ENCODE data around the gene AIMP2. TPM values are rescaled to one million over a fixed set of nuclear protein-coding genes. Genes with fewer than 3 reads are reported as not detected.
"Not testable (repeated sequence)": the region's sequence is repeated elsewhere in the genome, so short reads cannot be mapped to it uniquely, and the experiment has no call there.

AIMP2 gene
- total RNA-seq, 1 donor from 2014 or later: 69.5 TPM

DNA sequence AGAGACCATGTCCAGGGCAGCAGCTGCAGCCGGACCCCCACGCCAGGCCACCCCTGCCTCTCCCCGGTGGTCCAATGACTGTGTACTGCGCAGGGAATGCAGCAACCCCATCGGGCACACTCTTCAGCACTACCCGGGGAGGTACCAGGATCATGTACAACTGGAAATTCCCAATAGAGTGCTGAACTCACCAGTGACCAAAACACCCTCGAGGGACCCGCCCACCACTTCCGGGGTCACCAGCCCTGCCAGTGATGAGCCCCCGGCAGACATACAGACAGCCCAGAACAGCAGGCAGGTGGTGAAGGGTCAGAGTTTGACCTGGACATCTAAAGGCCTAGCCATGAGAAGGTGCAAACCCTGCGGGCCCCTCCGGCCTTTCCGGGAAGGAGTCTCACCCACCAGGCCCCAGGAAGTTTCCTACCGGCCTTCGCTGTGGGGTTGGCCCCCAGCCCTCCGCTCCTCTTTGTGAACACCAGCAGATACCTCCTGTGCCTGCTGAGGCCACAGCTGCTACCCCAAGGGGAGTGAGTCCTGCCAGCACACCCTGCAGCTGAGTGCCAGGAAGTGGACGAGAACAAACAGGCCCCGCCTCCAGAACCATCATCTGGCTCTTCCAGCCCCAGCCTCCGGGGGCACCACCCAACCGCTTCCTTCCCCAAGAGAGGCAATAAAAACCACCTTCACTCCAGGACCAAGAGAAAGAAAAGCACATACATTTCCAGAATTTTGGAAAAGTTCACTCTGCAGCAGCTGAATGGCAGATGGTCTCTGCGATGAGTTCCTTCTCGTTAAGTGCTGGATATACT lies 17.1 kb downstream of the AIMP2 start:
- no peak for DNase-seq (ENCODE audit: extremely low read depth, low read depth, low spot score)

DNA sequence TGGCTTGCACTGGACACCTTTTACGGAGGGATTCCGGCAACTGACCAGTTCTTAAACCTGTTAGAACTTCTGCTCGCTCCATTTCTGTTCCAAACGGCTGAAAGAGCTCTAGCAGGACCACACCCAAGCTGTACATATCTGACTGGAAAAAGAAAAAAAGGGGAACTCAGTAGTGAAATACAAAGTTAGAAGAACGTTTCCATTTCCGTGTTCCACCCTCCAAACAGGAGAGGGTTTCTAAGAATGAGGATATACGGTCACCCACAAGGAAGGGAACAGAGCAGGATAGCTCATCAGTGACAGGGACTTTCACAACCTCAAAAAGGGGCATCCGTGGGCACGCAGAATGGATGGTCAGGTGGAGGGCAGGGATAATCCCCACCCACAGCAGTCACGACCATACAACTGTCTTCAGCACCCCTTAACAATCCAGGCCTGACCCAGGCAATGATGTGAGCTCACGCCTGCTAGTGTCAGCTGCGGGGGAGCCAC lies 17.8 kb downstream of the AIMP2 start:
- DNase-seq (ENCODE audit: extremely low read depth, low read depth, low spot score): no peak

DNA sequence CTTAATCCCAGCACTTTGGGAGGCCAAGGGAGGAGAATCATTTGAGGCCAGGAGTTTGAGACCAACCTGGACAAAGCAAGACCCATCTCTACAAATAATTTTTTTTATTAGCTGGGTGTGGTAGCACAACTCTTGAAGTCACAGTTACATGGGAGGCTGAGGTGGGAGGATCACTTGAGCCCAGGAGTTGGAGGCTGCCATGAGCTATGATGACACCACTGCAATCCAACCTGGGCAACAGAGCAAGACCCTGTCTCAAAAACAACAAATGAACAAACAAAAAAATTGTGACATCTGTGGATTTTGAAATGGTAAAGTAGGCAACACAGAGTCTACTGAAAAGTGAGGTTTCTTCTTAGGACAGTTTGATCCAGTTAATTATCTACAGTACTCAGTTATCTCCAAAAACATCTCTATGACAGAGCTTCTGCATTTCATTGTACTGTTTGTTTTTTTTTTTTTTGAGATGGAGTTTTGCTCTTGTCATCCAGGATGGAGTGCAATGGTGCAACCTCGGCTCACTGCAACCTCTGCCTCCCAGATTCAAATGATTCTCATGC lies 18.8 kb downstream of the AIMP2 start:
- DNase-seq (ENCODE audit: extremely low read depth, low read depth, low spot score): no peak

DNA sequence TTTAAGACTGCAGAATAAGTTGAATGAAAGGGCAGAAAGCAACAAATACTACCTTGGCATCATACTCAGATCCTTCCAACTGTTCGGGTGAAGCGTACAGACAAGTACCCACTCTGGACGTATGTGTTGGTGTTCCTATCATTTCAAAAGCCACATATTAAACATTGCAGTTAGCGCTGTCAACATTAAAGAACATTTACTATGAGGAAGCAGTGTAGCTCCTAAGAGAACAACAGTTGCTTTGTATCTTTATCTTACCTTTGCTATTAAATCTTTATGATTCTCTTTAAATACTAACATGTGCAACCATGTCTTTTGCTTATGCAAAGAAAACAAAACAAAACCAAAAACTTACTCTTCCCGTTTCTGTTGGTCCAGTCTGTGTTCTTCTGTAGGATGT lies 19.5 kb downstream of the AIMP2 start:
- DNase-seq (ENCODE audit: extremely low read depth, low read depth, low spot score): no peak

DNA sequence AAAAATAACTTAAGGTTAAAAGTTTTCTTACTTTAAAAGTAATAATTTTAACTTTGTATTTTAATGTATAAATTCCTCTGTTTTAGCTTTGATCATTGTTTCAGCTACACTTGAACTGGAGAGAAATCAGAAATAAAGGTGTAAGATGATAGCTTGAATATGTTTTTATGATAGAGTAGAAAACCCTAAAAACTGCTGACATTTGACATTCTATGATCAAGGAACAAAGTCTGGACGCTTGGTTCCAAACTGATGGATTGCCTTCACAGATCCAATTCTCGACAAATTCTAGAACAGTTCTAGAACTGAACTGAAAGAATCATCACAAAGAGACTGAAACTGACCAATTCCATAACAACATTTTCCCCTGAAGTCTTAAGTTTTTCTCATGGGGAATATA lies 21.9 kb downstream of the AIMP2 start, which contains the start of gene ANKRD61:
Gene ANKRD61, plus strand, starts transcription at position 389 of the 400 bp plus-strand sequence. Its CDS starts 0 bp downstream, at position 389.
- DNase-seq (ENCODE audit: extremely low read depth, low read depth, low spot score): no peak

DNA sequence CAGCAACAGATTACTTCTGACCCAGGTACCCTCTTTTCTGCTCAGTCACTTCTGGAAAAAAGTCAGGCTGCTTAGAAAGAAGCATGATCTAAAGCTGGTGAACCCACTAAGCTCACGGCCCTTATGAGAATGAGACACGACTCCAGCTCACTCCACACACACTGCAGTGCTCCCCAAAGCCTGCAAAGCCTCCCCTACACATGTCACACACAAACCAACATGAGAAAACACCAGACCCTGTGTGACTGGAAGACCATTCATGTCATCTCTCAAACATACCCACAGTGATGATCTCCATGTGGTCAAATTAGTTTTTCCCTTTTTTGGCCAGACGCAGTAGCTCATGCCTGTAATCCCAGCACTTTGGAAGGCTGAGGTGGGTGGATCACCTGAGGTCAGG lies 22.5 kb downstream of the AIMP2 start:
- DNase-seq (ENCODE audit: extremely low read depth, low read depth, low spot score): no peak

DNA sequence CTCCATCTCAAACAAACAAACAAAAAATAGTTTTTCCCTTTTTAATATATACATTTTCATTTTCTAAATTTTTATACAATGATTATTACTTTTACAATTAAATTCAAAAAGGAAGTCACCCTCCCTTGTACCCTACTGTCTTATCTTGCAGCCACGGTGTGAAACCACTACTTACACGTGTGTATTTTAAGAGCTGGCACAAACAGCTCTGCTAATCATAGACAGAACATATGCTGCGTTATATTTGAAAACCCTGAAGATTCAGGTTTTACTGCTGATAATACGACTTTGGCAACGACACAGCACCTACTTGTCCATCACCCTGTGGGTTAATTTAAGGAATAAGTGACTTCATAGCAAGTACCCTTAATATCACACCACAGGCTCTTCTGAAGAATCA lies 23.1 kb downstream of the AIMP2 start:
- no peak for DNase-seq (ENCODE audit: extremely low read depth, low read depth, low spot score)

DNA sequence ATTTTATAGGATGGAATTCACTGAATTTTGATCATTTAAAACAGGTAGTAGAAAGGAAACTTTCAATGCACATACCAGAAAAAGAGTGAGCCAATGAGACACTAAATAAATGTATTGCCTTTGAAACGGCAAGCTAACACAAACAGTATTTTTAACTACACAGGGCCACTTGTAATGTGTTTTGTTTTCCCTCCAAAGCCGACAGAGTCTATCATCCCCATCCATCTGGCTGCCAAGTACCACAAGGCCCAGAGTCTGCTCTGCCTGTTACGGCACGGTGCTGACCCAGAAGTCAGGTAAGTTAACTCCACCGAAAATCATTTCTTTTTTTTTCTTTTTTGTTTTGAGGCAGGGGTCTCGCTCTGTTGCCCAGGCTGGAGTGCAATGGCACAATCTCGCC lies 23.6 kb downstream of the AIMP2 start:
- no peak for DNase-seq (ENCODE audit: extremely low read depth, low read depth, low spot score)

DNA sequence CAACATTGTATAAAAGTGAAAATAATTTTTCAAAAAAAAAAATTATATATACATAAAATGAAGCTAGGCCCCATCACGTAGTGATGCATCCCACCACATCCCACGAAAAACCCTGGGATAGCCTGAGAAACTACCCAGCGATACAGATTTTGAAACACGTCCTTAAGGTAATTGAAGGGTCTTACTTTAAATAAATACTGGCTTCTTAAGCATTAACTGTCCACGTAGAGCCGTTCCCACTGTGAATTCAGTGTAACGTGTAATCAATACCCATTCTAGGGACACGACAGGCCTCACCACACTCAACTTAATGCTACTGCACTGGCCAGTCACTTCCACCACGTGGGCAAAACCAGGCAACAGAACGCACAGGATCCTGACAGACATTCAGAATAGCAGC lies 26.1 kb downstream of the AIMP2 start:
- DNase-seq (ENCODE audit: extremely low read depth, low read depth, low spot score): no peak

DNA sequence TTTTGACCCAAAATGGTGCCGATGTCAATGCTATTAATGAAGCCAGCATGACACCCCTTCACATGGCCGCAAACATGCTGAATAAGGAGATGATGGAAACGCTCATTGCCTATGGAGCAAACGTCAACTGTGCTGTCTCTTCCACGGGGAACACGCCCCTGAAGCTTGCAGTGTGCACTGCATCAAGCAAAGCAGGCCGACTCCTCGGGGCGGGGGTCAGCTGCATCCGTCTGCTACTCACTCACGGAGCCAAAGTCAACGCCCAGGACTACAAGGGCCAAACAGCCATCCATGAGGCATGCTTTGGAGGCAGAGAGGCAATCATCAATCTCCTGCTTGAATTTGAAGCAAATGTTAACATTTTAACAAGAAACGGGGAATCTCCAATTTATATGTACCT lies 26.6 kb downstream of the AIMP2 start:
- no peak for DNase-seq (ENCODE audit: extremely low read depth, low read depth, low spot score)

DNA sequence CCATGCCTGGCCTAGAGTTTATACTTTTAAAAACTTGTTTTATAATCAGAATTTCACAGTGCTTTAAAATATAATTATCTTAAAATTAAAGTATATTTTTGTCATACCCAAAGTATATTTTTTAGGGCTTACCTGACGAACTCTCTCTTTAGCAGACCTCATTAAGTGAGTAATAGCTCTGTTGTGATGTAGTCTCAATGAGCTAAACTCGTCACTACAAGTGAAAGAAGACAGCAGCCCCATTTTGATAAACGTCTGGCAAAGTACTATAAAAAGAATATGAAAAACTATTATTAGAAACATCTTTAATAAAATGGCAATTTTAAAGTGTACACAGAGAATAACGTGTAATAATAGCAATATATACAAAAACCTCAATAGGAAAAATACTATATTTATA lies 40.7 kb downstream of the AIMP2 start:
- DNase-seq (ENCODE audit: extremely low read depth, low read depth, low spot score): no peak

DNA sequence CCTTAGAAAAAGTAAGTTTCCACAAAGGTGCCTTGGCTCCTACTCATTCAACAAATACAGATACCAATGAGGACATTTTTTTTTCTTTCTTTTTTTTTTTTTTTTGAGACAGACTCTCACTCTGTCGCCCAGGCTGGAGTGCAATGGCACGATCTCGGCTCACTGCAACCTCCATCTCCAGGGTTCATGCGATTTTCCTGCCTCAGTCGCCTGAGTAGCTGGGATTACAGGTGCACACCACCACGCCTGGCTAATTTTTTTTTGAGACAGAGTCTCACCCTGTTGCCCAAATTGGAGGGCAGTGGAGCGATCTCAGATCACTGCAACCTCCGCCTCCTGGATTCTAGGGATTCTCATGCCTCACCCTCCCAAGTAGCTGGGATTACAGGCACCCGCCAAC lies 42.1 kb downstream of the AIMP2 start:
- DNase-seq (ENCODE audit: extremely low read depth, low read depth, low spot score): not testable (repeated sequence)

DNA sequence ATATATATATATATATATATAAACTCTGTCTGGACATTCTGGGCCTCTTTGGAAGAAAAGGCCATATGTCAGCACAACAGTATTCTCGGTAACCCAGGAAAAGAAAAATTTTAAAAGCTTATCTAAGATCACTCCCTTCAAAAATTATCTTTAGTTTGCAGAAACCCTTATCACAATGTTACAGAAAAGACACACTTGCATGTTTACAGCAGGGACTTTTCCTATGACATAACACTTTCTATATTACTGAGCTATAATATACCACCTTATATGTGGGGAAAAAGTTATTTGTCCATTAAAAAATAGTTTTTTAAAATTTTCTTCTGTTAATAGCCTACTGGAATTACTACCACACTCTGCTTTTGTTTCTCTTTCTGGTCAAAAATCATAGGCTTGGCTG lies 47.5 kb downstream of the AIMP2 start:
- no peak for DNase-seq (ENCODE audit: extremely low read depth, low read depth, low spot score)

DNA sequence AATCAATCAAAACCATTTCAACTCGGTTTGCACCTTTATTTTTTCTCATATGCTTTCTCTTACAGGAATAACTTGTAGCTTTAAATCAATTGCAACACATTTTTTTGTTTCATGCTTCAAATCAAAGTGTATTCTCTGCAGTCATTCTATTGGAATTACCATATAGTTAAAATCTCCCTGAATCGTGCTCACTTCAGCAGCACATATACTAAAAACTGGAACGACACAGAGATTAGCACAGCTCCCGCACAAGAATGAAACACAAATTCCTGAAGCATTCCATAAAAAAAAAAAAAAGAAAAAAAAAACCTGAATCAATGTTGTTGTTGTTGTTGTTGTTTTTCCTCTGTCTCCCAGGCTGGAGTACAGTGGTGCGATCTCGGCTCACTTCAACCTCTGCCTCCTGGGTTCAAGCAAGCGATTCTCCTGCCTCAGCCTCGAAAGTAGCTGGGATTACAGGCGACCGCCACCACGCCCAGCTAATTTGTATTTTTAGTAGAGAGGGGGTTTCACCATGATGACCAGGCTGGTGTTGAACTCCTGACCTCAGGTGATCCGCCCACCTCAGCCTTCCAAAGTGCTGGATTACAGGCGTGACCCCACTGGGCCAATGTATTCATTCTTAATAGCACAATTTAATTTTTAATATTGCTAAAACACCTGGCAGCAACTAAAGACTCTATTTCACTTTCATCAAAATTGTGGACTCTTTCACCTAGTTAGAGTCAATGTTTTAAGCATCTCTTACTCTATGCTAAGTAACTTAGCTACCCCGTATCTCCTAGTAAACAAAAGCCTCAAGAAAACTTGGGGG lies 48.5 kb downstream of the AIMP2 start:
- DNase-seq (ENCODE audit: extremely low read depth, low read depth, low spot score): no peak

DNA sequence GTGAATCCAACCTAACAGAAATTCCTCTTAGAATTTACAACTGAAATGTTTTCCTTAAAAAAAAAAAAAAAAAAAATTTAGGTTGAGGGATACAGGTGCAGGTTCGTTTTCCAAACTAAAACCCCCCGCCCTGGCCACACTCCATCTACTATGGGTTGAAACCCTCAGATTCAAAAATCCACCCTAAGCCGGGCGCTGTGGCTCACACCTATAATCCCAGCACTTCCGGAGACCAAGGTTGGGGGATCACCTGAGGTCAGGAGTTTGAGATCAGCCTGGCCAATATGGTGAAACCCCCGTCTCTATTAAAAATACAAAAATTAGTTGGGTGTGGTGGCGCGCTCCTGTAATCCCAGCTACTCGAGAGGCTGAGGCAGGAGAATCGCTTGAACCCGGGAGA lies 50.9 kb downstream of the AIMP2 start:
- not testable (repeated sequence) for DNase-seq (ENCODE audit: extremely low read depth, low read depth, low spot score)

DNA sequence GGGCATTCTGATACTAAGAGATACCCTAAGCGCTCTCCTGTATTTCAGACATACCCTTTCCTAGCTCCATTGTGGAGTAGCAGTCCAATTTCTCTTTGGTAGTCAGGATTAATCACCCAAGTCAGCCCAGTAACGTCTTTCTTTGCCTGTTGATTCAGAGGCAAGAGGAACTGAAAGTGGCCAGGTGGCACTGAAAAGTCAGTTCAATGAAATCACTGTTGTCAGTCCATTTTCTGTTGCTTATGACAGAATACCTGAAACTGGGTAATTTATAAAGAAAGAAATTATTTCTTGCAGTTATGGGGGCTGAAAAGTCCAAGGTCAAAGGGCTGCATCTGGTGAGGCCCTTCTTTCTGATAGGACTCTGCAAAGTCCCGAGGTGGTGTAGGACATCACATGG lies 62.3 kb downstream of the AIMP2 start:
- DNase-seq (ENCODE audit: extremely low read depth, low read depth, low spot score): no peak

Other genes starting within 250 kb of the AIMP2 start
- gene RNF216, start 227.6 kb upstream of the AIMP2 start, total RNA-seq: 38.6 and 49.8 TPM in 2 replicates
- gene OCM, start 128.5 kb upstream of the AIMP2 start, total RNA-seq: not detected in 2 replicates
- 68.1 and 76.3 TPM in 2 replicates for gene CCZ1, start 110.5 kb upstream of the AIMP2 start, total RNA-seq
- gene RSPH10B, start 38.6 kb upstream of the AIMP2 start, total RNA-seq: 0.05 TPM in 1 of 2 replicates, not detected in the other
- 14.8 and 15.1 TPM in 2 replicates for gene PMS2, start 223 bp upstream of the AIMP2 start, total RNA-seq
- not detected in 2 replicates for gene ANKRD61, start 22.1 kb downstream of the AIMP2 start, total RNA-seq
- 129 and 167 TPM in 2 replicates for gene EIF2AK1, start 49.9 kb downstream of the AIMP2 start, total RNA-seq
- gene USP42, start 95.7 kb downstream of the AIMP2 start, total RNA-seq: 8.0 and 14.0 TPM in 2 replicates